Hepatocyte (in vitro differentiated cells): ENCODE results near the gene PLPPR3.

Experiments
- CTCF ChIP-seq: fragments of 200-600 bp; sonication (generic); IDR thresholded peaks from 2 replicates; pipeline ENCODE4 v1.5.1; 2016; ENCODE audit warnings: antibody characterized with exemption, mild to moderate bottlenecking; ENCODE audit not compliant: poor library complexity
- EZH2phosphoT487 ChIP-seq: fragments of 200-600 bp; sonication (generic); IDR thresholded peaks from one replicate; pipeline ENCODE4 v1.6.1; 2018; ENCODE audit warnings: antibody characterized with exemption, mild to moderate bottlenecking, low read depth, moderate library complexity; ENCODE audit not compliant: unreplicated experiment, severe bottlenecking

- no peak for TF ChIP-seq CTCF
- TF ChIP-seq EZH2phosphoT487: no peak
These were observed 22.8 kb upstream of the PLPPR3 start for GRCh38 chr19:844546-844971.
